ENCODE results near the gene MOB4.

Gene MOB4

DNA sequence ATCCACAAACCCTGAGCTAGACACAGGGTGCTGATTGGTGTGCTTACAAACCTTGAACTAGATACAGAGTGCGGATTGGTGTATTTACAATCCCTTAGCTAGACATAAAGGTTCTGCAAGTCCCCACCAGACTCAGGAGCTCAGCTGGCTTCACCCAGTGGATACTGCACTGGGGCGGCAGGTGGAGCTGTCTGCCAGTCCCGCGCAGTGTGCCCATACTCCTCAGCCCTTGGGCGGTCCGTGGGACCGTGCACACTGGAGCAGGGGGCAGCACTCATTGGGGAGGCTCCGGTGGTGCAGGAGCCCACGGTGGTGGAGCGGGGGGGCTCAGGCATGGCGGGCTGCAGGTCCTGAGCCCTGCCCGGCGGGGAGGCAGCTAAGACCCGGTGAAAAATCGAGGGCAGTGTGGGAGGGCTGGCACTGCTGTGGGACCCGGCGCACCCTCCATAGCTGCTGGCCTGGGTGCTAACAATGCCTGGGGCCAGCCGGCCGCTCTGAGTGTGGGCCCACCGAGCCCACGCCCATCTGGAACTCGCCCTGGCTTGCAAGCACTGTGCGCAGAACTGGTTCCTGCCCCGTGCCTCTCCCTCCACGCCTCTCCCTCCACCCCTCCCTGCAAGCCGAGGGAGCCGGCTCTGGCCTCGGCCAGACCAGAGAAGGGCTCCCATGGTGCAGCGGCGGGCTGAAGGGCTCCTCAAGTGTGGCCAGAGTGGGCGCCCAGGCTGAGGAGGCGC is 75.6 kb downstream of the MOB4 start:
- no peak for DNase-seq (ENCODE audit: low read depth)

GRCh38 chr2:197596766-197597165 is 80.9 kb downstream of the MOB4 start:
- DNase-seq (ENCODE audit: low read depth) = no peak

DNA sequence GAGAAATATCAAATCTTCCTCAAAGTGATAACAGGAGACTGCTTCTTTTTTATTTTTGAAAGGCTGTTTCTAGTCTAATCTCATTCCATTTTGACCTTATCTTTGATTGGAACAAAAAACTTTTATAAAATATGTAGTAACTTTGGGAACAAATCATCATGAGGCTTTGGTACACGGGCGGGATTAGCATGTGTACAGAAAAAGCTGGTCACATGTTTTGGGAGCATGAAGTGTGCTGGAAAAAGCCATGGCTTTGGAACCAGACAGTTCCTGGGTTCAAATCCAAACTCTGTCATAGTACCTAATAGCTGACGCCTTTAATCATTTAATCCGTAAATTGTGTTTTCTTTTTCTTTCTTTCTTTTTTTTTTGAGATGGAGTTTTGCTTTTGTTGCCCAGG is 81.3 kb downstream of the MOB4 start:
- no peak for DNase-seq (ENCODE audit: low read depth)

GRCh38 chr2:197598450-197598849 is 82.6 kb downstream of the MOB4 start:
- DNase-seq (ENCODE audit: low read depth) = no peak

DNA sequence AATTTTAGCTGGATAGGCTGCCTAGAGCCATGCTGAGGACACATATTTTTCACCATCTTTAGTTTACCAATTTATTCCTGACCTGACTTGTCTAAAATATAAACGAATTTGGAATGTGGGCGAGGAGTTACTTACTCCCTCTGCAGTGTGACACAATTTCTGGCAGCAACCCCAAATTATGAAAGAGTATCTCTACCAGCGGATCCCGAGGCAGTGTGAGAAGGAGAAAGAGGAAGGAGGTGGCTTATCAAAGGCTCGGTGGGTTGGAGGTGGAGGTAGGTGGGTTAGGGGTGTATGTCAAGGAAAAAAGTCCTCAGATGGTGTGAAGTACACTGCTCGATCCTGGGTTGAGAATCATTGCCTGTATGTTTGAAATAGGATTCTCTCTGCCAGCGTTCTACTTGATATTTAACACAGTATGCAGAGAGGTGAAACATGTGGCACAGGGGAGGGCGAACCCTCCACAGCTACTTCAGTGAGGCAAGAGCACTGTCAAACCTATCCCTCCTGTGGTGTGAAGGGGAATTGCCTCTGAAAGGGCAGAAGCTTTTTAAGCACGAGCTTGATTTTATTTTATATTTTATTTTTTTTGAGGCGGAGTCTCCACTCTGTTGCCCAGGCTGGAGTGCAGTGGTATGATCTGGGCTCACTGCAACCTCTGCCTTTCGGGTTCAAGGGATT is 83.6 kb downstream of the MOB4 start:
- no peak for DNase-seq (ENCODE audit: low read depth)

DNA sequence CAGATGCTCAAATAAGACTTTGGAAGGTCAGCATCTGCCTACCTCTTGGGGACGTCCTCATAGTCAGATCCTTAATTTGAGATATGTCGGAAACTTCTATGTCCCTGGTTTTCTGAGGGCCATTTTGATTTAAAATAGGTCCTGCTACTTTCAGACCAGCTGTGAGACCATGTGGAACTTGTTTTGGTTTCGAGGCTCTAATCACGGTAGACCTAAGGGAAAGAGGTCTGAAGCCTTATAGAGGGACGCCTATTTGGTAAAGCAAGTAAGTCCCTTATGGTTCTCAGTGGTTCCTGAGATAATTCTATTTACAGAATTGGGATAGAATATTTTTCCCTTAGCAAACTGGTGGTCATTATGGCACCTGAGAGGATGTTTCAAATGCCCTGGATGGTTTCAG is 84.4 kb downstream of the MOB4 start:
- no peak for DNase-seq (ENCODE audit: low read depth)

DNA sequence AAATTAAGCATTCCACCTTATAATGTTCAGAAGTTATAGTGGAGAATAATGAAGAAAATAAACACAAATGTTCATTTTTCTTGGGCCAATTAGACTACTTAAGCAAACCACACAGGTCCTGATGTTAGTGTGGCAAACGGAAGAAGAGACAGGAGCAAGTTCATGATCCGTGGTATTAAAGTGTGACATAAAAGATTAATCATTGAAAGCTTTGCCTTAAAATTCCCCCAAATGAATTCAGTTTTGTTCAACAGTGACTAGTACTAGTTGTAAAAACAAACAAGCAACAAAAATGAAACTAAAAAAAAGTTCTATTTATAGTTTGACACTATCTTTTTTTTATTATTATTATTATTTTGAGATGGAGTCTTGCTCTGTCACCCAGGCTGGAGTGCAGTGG is 85.9 kb downstream of the MOB4 start:
- DNase-seq (ENCODE audit: low read depth) = no peak
